H9 (cell line): ENCODE data around the gene USP3. TPM values are rescaled to one million over a fixed set of nuclear protein-coding genes. Genes with fewer than 3 reads are reported as not detected.

Experiments used
- DNase-seq: peaks from one replicate; pipeline ENCODE4 v3.0.0-alpha.2; 2017
- H2AFZ ChIP-seq: one replicate; pipeline ENCODE4 v1.6.1; 2013; ENCODE audit warnings: mild to moderate bottlenecking, low read length, control low read depth, moderate library complexity
- H2AK5ac ChIP-seq: 2 replicates; pipeline ENCODE4 v1.6.1; 2013; ENCODE audit warnings: low read length, control low read depth, mixed read lengths; ENCODE audit not compliant: insufficient read length
- H2BK120ac ChIP-seq: one replicate; pipeline ENCODE4 v1.6.1; 2013; ENCODE audit warnings: low read depth, mild to moderate bottlenecking, low read length, control low read depth, inconsistent platforms; ENCODE audit not compliant: poor library complexity, severe bottlenecking
- H2BK12ac ChIP-seq: 2 replicates; pipeline ENCODE4 v1.6.1; 2013; ENCODE audit warnings: low read length, control low read depth, mixed read lengths, low read depth; ENCODE audit not compliant: insufficient read length
- H2BK15ac ChIP-seq: 2 replicates; pipeline ENCODE4 v1.6.1; 2013; ENCODE audit warnings: low read depth, low read length, control low read depth
- H2BK20ac ChIP-seq: one replicate; pipeline ENCODE4 v1.6.1; 2013; ENCODE audit warnings: low read depth, mild to moderate bottlenecking, low read length, control low read depth, inconsistent platforms; ENCODE audit not compliant: poor library complexity, severe bottlenecking
- H2BK5ac ChIP-seq: 2 replicates; pipeline ENCODE4 v1.6.1; 2013; ENCODE audit warnings: low read length, control low read depth, mixed read lengths; ENCODE audit not compliant: insufficient read length
- H3K14ac ChIP-seq: 2 replicates; pipeline ENCODE4 v1.6.1; 2013; ENCODE audit warnings: low read length, control low read depth; ENCODE audit not compliant: insufficient read depth
- H3K18ac ChIP-seq: 2 replicates; pipeline ENCODE4 v1.6.1; 2013; ENCODE audit warnings: low read depth, mild to moderate bottlenecking, mixed read lengths, low read length, control low read depth; ENCODE audit not compliant: insufficient read length
- H3K23ac ChIP-seq: 2 replicates; pipeline ENCODE4 v1.6.1; 2013; ENCODE audit warnings: low read length, control low read depth, mixed read lengths, low read depth; ENCODE audit not compliant: insufficient read length
- H3K23me2 ChIP-seq: 2 replicates; pipeline ENCODE4 v1.6.1; 2013; ENCODE audit warnings: low read depth, mild to moderate bottlenecking, mixed read lengths, low read length, control low read depth; ENCODE audit not compliant: insufficient read length, poor library complexity, severe bottlenecking
- H3K27ac ChIP-seq: 2 replicates; pipeline ENCODE4 v1.5.1; 2013; ENCODE audit warnings: low read length, control low read depth, mixed read lengths, low read depth; ENCODE audit not compliant: insufficient read length
- H3K27me3 ChIP-seq: 2 replicates; pipeline ENCODE4 v1.6.1; 2013; ENCODE audit warnings: low read length, control low read depth, inconsistent platforms; ENCODE audit not compliant: insufficient read depth
- H3K4ac ChIP-seq: 2 replicates; pipeline ENCODE4 v1.6.1; 2013; ENCODE audit warnings: low read depth, mild to moderate bottlenecking, control low read depth, inconsistent platforms, low read length, moderate library complexity
- H3K4me1 ChIP-seq: 2 replicates; pipeline ENCODE4 v1.6.1; 2013; ENCODE audit warnings: low read length, control low read depth, inconsistent platforms; ENCODE audit not compliant: insufficient read depth
- H3K4me2 ChIP-seq: 2 replicates; pipeline ENCODE4 v1.6.1; 2013; ENCODE audit warnings: low read length, control low read depth, mixed read lengths; ENCODE audit not compliant: insufficient read length, insufficient read depth
- H3K56ac ChIP-seq: 2 replicates; pipeline ENCODE4 v1.6.1; 2013; ENCODE audit warnings: low read depth, mild to moderate bottlenecking, mixed read lengths, low read length, control low read depth; ENCODE audit not compliant: insufficient read length
- H3K79me1 ChIP-seq: 2 replicates; pipeline ENCODE4 v1.6.1; 2013; ENCODE audit warnings: low read depth, mild to moderate bottlenecking, moderate library complexity, low read length, control low read depth, inconsistent platforms; ENCODE audit not compliant: insufficient read depth, poor library complexity, severe bottlenecking
- H3K79me2 ChIP-seq: 2 replicates; pipeline ENCODE4 v1.6.1; 2013; ENCODE audit warnings: low read length, control low read depth, inconsistent platforms; ENCODE audit not compliant: insufficient read depth
- H3K9ac ChIP-seq: 2 replicates; pipeline ENCODE4 v1.6.1; 2013; ENCODE audit warnings: low read length, control low read depth, mixed read lengths; ENCODE audit not compliant: insufficient read length; ENCODE audit errors: extremely low read depth
- H3K9me3 ChIP-seq: one replicate; pipeline ENCODE4 v1.6.1; 2013; ENCODE audit warnings: low read depth, low read length, inconsistent platforms; ENCODE audit not compliant: control insufficient read depth
- H3T11ph ChIP-seq: one replicate; pipeline ENCODE4 v1.6.1; 2013; ENCODE audit warnings: mild to moderate bottlenecking, low read length, control low read depth, inconsistent platforms
- H4K20me1 ChIP-seq: one replicate; pipeline ENCODE4 v1.6.1; 2013; ENCODE audit not compliant: control insufficient read depth, insufficient read length, insufficient read depth
- H4K5ac ChIP-seq: 2 replicates; pipeline ENCODE4 v1.6.1; 2013; ENCODE audit warnings: low read depth, mild to moderate bottlenecking, mixed read lengths, low read length, control low read depth; ENCODE audit not compliant: insufficient read length
- H4K8ac ChIP-seq: replicated peaks from 2 replicates; pipeline ENCODE4 v1.6.1; 2013; ENCODE audit warnings: low read length, control low read depth, mixed read lengths, low read depth; ENCODE audit not compliant: insufficient read length
- H4K91ac ChIP-seq: 2 replicates; pipeline ENCODE4 v1.6.1; 2013; ENCODE audit warnings: low read depth, mild to moderate bottlenecking, moderate library complexity, mixed read lengths, low read length, control low read depth; ENCODE audit not compliant: insufficient read length
- H3K27ac Mint-ChIP-seq, 3 experiments: 2 replicates in 2 of 3; 3 replicates in 1 of 3; pipeline ENCODE4 v1.8.0; 2020 to 2021; ENCODE audit warnings: mixed read lengths in 3 of 3, mild to moderate bottlenecking in 1 of 3, moderate library complexity in 1 of 3
- H3K27me3 Mint-ChIP-seq: 2 replicates; pipeline ENCODE4 v1.8.0; 2021; ENCODE audit warnings: low read depth, mild to moderate bottlenecking, moderate library complexity, mixed read lengths
- H3K36me3 Mint-ChIP-seq, 3 experiments: 2 replicates in 2 of 3; 3 replicates in 1 of 3; pipeline ENCODE4 v1.8.0; 2020 to 2021; ENCODE audit warnings: low read depth in 3 of 3, mixed read lengths in 3 of 3; ENCODE audit not compliant: insufficient read depth in 1 of 3
- H3K4me1 Mint-ChIP-seq, 2 experiments: 2 replicates each; pipeline ENCODE4 v1.8.0; 2020; ENCODE audit warnings: mixed read lengths in 2 of 2
- H3K4me3 Mint-ChIP-seq, 2 experiments: 2 replicates in 1 of 2; 3 replicates in 1 of 2; pipeline ENCODE4 v1.8.0; 2020 to 2021; ENCODE audit warnings: mild to moderate bottlenecking in 2 of 2, mixed read lengths in 2 of 2, moderate library complexity in 1 of 2
- H3K9me3 Mint-ChIP-seq, 2 experiments: 2 replicates in 1 of 2; 3 replicates in 1 of 2; pipeline ENCODE4 v1.8.0; 2020; ENCODE audit warnings: mild to moderate bottlenecking in 2 of 2, mixed read lengths in 2 of 2, moderate library complexity in 1 of 2
- CTCF ChIP-seq: fragments of 200-600 bp; sonication (generic); conservative IDR thresholded peaks from 3 replicates; pipeline ENCODE4 v1.8.0; 2021; ENCODE audit warnings: antibody characterized with exemption, mild to moderate bottlenecking
- WGBS: extraction: QIAGEN DNeasy Blood & Tissue Kit; methylation state at CpG from one replicate; pipeline ENCODE4 v1.1.7; 2013; ENCODE audit warnings: missing lambda C conversion rate, low lambda C conversion rate, mixed read lengths; ENCODE audit not compliant: insufficient read length; ENCODE audit errors: extremely low coverage; 5-methylcytosine and 5-hydroxymethylcytosine counted together
- total RNA-seq: library from RNA; stranded (reverse); gene quantifications from 2 replicates; pipeline ENCODE4 v1.2.1, GENCODE V29; 2021

USP3 gene
- total RNA-seq, 1 experiment from 2014 or later: 14.2 TPM

DNA sequence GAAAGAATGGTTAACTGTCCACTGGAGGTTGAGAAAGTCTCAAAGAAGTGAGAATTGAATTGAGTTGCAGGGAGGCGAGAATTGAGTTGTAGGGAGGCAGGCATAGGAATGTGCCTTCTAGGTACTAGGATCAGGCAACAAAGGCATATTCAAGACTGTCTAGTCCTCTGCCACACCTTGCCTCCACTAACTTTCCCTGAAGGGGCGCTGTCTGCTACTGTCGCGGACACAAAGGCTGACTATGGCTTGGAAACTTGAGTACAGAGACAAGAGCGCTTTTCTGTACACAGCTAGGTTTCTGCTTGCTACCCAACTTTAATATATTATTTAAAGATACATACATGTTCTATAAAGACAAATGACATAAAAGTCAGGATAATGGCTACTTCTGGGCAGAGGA, 82.4 kb downstream of the USP3 start:
- Histone ChIP-seq H4K8ac (no peak overlapping the region), H3K9ac (no peak overlapping the region), H2BK120ac (no peak overlapping the region), H3K4ac (no peak overlapping the region), H3K79me1 (no peaks in the 10 kb centered on the region), H3K27ac (no peak overlapping the region), H2AFZ (no peak overlapping the region), H3K23ac (no peak overlapping the region), H3K23me2 (no peaks in the 10 kb centered on the region), H4K5ac (no peak overlapping the region), H3K4me2 (no peak overlapping the region), H3K4me1 (no peaks in the 10 kb centered on the region), H3K9me3 (no peaks in the 10 kb centered on the region), H2BK5ac (no peak overlapping the region), H4K20me1 (no peaks in the 10 kb centered on the region), H3T11ph (no peak overlapping the region), H2BK12ac (no peak overlapping the region), H3K79me2 (no peaks in the 10 kb centered on the region), H3K27me3 (no peaks in the 10 kb centered on the region), H4K91ac (no peak overlapping the region), H2BK20ac (no peak overlapping the region), H3K14ac (no peak overlapping the region), H3K56ac (no peak overlapping the region), H3K18ac (no peak overlapping the region), H2BK15ac (no peak overlapping the region), H2AK5ac (no peak overlapping the region)
- H3K4me3 Mint-ChIP-seq: no peak overlapping the region
- H3K9me3 Mint-ChIP-seq: no peaks in the 10 kb centered on the region
- H3K27me3 Mint-ChIP-seq: no peaks in the 10 kb centered on the region
- peak; percentile 61 for TF ChIP-seq CTCF
- no CpG with 5 or more reads among the region's 5 CpGs for WGBS
- DNase-seq: peak; percentile 54
- no peak overlapping the region for H3K27ac Mint-ChIP-seq
- peaks cover 23 to 26% (median 24%) of the 10 kb centered on the region in 3 experiments for H3K36me3 Mint-ChIP-seq
- peaks cover 6% of the 10 kb centered on the region in 2 experiments for H3K4me1 Mint-ChIP-seq
